ENCODE measurements around the gene PLP1.

DNA sequence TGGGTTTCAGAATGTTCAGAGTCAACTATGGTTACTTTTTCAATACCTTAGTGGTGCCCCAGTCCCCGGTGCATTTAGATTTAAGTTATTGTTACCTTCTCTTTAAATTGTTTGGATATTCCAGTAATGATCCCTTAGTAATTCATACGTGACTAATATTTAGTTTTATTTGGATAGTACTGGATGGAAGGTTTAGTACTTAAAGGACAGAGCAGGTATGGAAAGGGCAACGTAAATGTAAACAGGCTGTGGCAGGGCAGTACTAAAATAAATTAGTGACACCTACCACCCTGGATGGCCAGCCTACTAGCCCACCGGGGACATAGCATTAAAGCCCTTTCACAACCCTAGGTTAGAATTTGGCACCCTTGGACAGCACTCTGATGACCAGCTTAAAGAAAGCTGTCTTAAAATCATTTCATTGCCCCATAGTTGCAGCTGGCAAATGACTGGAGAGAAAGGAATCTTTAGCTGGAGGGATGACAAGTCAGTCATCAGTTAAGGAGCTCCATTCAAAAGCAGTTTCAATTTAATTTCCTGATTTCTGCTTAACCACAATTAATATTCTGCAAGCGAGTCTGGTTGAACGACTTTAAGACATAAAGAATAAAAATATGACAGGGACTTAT is 16.4 kb downstream of the PLP1 start:
- TF ChIP-seq POLR2A (IDR thresholded peaks at IDR 0.05), result no peak
- TF ChIP-seq, protein P1, sequence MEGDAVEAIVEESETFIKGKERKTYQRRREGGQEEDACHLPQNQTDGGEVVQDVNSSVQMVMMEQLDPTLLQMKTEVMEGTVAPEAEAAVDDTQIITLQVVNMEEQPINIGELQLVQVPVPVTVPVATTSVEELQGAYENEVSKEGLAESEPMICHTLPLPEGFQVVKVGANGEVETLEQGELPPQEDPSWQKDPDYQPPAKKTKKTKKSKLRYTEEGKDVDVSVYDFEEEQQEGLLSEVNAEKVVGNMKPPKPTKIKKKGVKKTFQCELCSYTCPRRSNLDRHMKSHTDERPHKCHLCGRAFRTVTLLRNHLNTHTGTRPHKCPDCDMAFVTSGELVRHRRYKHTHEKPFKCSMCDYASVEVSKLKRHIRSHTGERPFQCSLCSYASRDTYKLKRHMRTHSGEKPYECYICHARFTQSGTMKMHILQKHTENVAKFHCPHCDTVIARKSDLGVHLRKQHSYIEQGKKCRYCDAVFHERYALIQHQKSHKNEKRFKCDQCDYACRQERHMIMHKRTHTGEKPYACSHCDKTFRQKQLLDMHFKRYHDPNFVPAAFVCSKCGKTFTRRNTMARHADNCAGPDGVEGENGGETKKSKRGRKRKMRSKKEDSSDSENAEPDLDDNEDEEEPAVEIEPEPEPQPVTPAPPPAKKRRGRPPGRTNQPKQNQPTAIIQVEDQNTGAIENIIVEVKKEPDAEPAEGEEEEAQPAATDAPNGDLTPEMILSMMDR (IDR thresholded peaks at IDR 0.05 in 4 of 5, conservative IDR thresholded peaks at IDR 0.05 in 1 of 5), result no peak

Measured in gastrocnemius medialis (tissue), 4 donors.